ENCODE data around the gene FNDC10. TPM values are rescaled to one million over a fixed set of nuclear protein-coding genes. Genes with fewer than 3 reads are reported as not detected.

The FNDC10 gene
- polyA plus RNA-seq, 3 donors = 2.1 to 4.8 (median 3.4) TPM

- DNase-seq = no peak
These were observed 29.7 kb upstream of the FNDC10 start for GRCh38 chr1:1629430-1630190.

- DNase-seq = no peak
These were observed 29.0 kb upstream of the FNDC10 start for GRCh38 chr1:1628754-1629429.

GRCh38 chr1:1627829-1628753 lies 28.2 kb upstream of the FNDC10 start:
- DNase-seq = no peak

GRCh38 chr1:1627261-1627828 lies 27.4 kb upstream of the FNDC10 start:
- DNase-seq = no peak

GRCh38 chr1:1626207-1627141 lies 26.5 kb upstream of the FNDC10 start:
- no peak for DNase-seq

GRCh38 chr1:1625824-1626206 lies 25.9 kb upstream of the FNDC10 start:
- no peak for DNase-seq

GRCh38 chr1:1625404-1625775 lies 25.5 kb upstream of the FNDC10 start:
- DNase-seq = no peak

- no peak for DNase-seq
These were observed 24.8 kb upstream of the FNDC10 start for GRCh38 chr1:1624443-1625403.

GRCh38 chr1:1623631-1624442 lies 23.9 kb upstream of the FNDC10 start:
- DNase-seq = no peak

- no peak for DNase-seq
These were observed 23.3 kb upstream of the FNDC10 start for GRCh38 chr1:1623181-1623630.

GRCh38 chr1:1622788-1623094 lies 22.8 kb upstream of the FNDC10 start:
- no peak for DNase-seq

GRCh38 chr1:1622010-1622787 lies 22.3 kb upstream of the FNDC10 start:
- DNase-seq = no peak

- no peak for DNase-seq
These were observed 21.5 kb upstream of the FNDC10 start for GRCh38 chr1:1621173-1622009.

GRCh38 chr1:1620433-1621139 lies 20.7 kb upstream of the FNDC10 start:
- no peak for DNase-seq

- DNase-seq = no peak
These were observed 20.0 kb upstream of the FNDC10 start for GRCh38 chr1:1619917-1620361.

GRCh38 chr1:1618396-1619068 lies 18.6 kb upstream of the FNDC10 start:
- no peak for DNase-seq

Measured in renal pelvis (tissue), 4 donors.